C4-2B (cell line): ENCODE data around the gene TF.

Experiments used
- CTCF ChIP-seq: fragments of 450-650 bp; conservative IDR thresholded peaks from 2 replicates; pipeline ENCODE4 v1.5.1; 2017; ENCODE audit warnings: mild to moderate bottlenecking
- ZFX ChIP-seq: fragments of 450-650 bp; IDR thresholded peaks from 2 replicates; pipeline ENCODE4 v1.6.1; 2017

DNA sequence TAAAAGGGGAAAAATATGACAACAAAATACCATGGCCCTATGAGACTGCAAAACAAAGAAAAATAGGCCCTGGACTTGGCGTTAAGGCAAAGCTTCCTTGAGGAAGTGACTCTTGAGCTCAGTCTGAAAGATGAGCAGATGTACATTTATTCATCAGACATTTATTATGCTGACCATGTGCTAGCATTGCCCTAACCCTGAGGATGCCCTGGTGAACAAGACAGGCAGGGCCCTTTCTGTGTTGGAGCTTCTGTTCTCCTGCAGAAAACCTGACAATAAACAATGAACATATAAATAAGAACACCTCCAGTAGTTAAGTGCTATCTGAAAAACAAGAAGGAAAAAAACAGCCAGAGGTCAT is 12.4 kb downstream of the TF start:
- TF ChIP-seq CTCF (no peak), ZFX (no peak)
